T-helper 1 cell treated with Interleukin-12 subunit alpha and Interleukin-12 subunit beta and Interleukin-4 antibody, amounts not matched to agents 30 ng/mL and 1 ng/mL, for 36 hours (primary cell): ENCODE data around the gene PRPF31. TPM values are rescaled to one million over a fixed set of nuclear protein-coding genes. Genes with fewer than 3 reads are reported as not detected.

Experiments used
- intact Hi-C: fragments of 100-400 bp; cut with micrococcal nuclease; formaldehyde crosslinking; loops from one replicate; pipeline ENCODE4 v1.15.1; 2024
- total RNA-seq: library from RNA; stranded (reverse); gene quantifications from 2 replicates; pipeline ENCODE4 v1.2.3, GENCODE V29; 2022

PRPF31 gene
- total RNA-seq, 1 donor from 2014 or later = 76.7 TPM

- intact Hi-C loops = no loop called here
These were observed 7.6 kb upstream of the PRPF31 start for GRCh38 chr19:54107876-54108490.

- intact Hi-C loops = no loop called here
These were observed 7.1 kb upstream of the PRPF31 start for GRCh38 chr19:54108496-54108895.

- intact Hi-C loops = loop anchor here (10.0 kb wide), 2 partner anchors 675 to 915 kb away; partner anchors contain the start of genes ZNF665 and ZNF761
These were observed 5.9 kb upstream of the PRPF31 start for GRCh38 chr19:54109651-54110050.

GRCh38 chr19:54114340-54115108 lies 1.0 kb upstream of the PRPF31 start:
- intact Hi-C loops = loop anchor here (1.0 to 10.0 kb wide), 14 partner anchors 12 to 1491 kb away; partner anchors contain the start of genes CNOT3, LENG1, NDUFA3 and RPS9

GRCh38 chr19:54121259-54121658 lies 5.7 kb downstream of the PRPF31 start:
- intact Hi-C loops = no loop called here

GRCh38 chr19:54123682-54124081 lies 8.1 kb downstream of the PRPF31 start:
- intact Hi-C loops = no loop called here

GRCh38 chr19:54124393-54124792 lies 8.8 kb downstream of the PRPF31 start:
- intact Hi-C loops = no loop called here

- intact Hi-C loops = no loop called here
These were observed 10.2 kb downstream of the PRPF31 start for GRCh38 chr19:54125713-54126112.

GRCh38 chr19:54127688-54128440 lies 12.3 kb downstream of the PRPF31 start:
- intact Hi-C loops = no loop called here

GRCh38 chr19:54128441-54128725 lies 12.8 kb downstream of the PRPF31 start:
- intact Hi-C loops = no loop called here

GRCh38 chr19:54128796-54129616 lies 13.5 kb downstream of the PRPF31 start:
- intact Hi-C loops = no loop called here

GRCh38 chr19:54129617-54129996 lies 14.1 kb downstream of the PRPF31 start:
- intact Hi-C loops = no loop called here

- intact Hi-C loops = loop anchor here (10.0 kb wide), 1 partner anchor 1121 kb away; the partner anchor contains the start of gene PPP6R1
These were observed 17.9 kb downstream of the PRPF31 start for GRCh38 chr19:54133312-54133956.

GRCh38 chr19:54133957-54134590 lies 18.5 kb downstream of the PRPF31 start:
- intact Hi-C loops = loop anchor here (1.0 to 10.0 kb wide), 2 partner anchors 36 to 1121 kb away; partner anchors contain the start of gene PPP6R1

GRCh38 chr19:54136086-54136863 lies 20.7 kb downstream of the PRPF31 start:
- intact Hi-C loops = loop anchor here (5.0 to 10.0 kb wide), 2 partner anchors 981 to 1119 kb away; partner anchors contain the start of genes PPP1R12C and PPP6R1

GRCh38 chr19:54136864-54137698 lies 21.5 kb downstream of the PRPF31 start:
- intact Hi-C loops = loop anchor here (1.0 to 10.0 kb wide), 15 partner anchors 22 to 1984 kb away; partner anchors contain the start of genes FIZ1, KMT5C, LENG1 and MYADM

- intact Hi-C loops = loop anchor here (1.0 to 10.0 kb wide), 15 partner anchors 21 to 1983 kb away; partner anchors contain the start of genes FIZ1, KMT5C, LENG1 and MYADM
These were observed 22.3 kb downstream of the PRPF31 start, which contains the start of gene CNOT3 for GRCh38 chr19:54137699-54138488. CNOT3 (plus strand) TSS chr19:54137762; CDS start chr19:54142979, 5,217 bp downstream.
